SK-N-SH (cell line): Measurements from ENCODE around the gene LRRC75A. TPM values are rescaled to one million over a fixed set of nuclear protein-coding genes. Genes with fewer than 3 reads are reported as not detected.
A peak's percentile ranks its signal among the peaks of the same experiment; 100 is the strongest.
"Not testable (repeated sequence)": the region's sequence is repeated elsewhere in the genome, so short reads cannot be mapped to it uniquely, and the experiment has no call there.

Source experiments
- CTCF ChIA-PET: fragments of 300-600, 350-600 bp; formaldehyde crosslinking; extraction: SDS; loops from one replicate; lab custom pipeline; 2021; lab: Yijun Ruan, JAX
- POLR2A ChIA-PET: fragments of 350-600 bp; sonication (Branson Sonifier 250); formaldehyde crosslinking; extraction: SDS; loops from one replicate; lab custom pipeline; 2020; ENCODE audit warnings: antibody characterized with exemption, inconsistent platforms; lab: Yijun Ruan, JAX
- DNase-seq: peaks from one replicate; pipeline ENCODE4 v3.0.0; 2012
- H2AFZ ChIP-seq: fragments of 200-600 bp; sonication (generic); 2 replicates; pipeline ENCODE4 v1.8.1; 2016; ENCODE audit warnings: antibody characterized with exemption, mild to moderate bottlenecking, low read depth
- H3F3A ChIP-seq: fragments of 200-600 bp; sonication (generic); replicated peaks from 2 replicates; pipeline ENCODE3; 2016; ENCODE audit warnings: antibody characterized with exemption, mild to moderate bottlenecking; ENCODE audit not compliant: insufficient read depth
- H3K27ac ChIP-seq, 2 experiments: fragments of 200-500 bp in 1 of 2; fragments of 200-600 bp in 1 of 2; sonication (Bioruptor generic) in 1 of 2; sonication (generic), shearing (Covaris generic) in 1 of 2; 2 replicates each; pipeline versions ENCODE4 v1.5.1 to v1.6.1; 2014 to 2016; ENCODE audit warnings: low read depth in 2 of 2, inconsistent platforms in 1 of 2, low read length in 1 of 2, mild to moderate bottlenecking in 1 of 2, mixed read lengths in 1 of 2
- H3K27me3 ChIP-seq: fragments of 200-600 bp; sonication (generic), shearing (Covaris generic); 2 replicates; pipeline ENCODE4 v1.6.1; 2016; ENCODE audit warnings: mixed run types; ENCODE audit not compliant: insufficient read depth
- H3K36me3 ChIP-seq, 2 experiments: fragments of 200-500 bp in 1 of 2; fragments of 200-600 bp in 1 of 2; sonication (Bioruptor generic) in 1 of 2; sonication (generic) in 1 of 2; replicated peaks in 1 of 2; 2 replicates each; pipeline versions ENCODE3 to v1.5.1; 2014 to 2016; ENCODE audit warnings: low read length in 1 of 2, mild to moderate bottlenecking in 1 of 2; ENCODE audit not compliant: insufficient read depth in 2 of 2, control insufficient read depth in 1 of 2
- H3K4me1 ChIP-seq, 2 experiments: fragments of 200-500 bp in 1 of 2; fragments of 200-600 bp in 1 of 2; sonication (Bioruptor generic) in 1 of 2; sonication (generic), shearing (Covaris generic) in 1 of 2; 2 replicates each; pipeline versions ENCODE4 v1.5.1 to v1.6.1; 2014 to 2016; ENCODE audit warnings: low read depth in 1 of 2, low read length in 1 of 2, mixed run types in 1 of 2; ENCODE audit not compliant: insufficient read depth in 2 of 2, control insufficient read depth in 1 of 2
- H3K4me2 ChIP-seq: fragments of 200-600 bp; sonication (generic), shearing (Covaris generic); 2 replicates; pipeline ENCODE4 v1.6.1; 2017; ENCODE audit warnings: mixed run types
- H3K4me3 ChIP-seq, 2 experiments: fragments of 200-500 bp in 1 of 2; fragments of 200-600 bp in 1 of 2; sonication (Bioruptor generic) in 1 of 2; sonication (generic), shearing (Covaris generic) in 1 of 2; 2 replicates each; pipeline versions ENCODE4 v1.5.1 to v1.8.1; 2014 to 2016; ENCODE audit warnings: low read depth in 2 of 2, inconsistent platforms in 1 of 2, low read length in 1 of 2, mild to moderate bottlenecking in 1 of 2, mixed read lengths in 1 of 2, moderate library complexity in 1 of 2
- H3K79me2 ChIP-seq: fragments of 200-600 bp; sonication (generic); 2 replicates; pipeline ENCODE4 v1.8.1; 2017; ENCODE audit warnings: mild to moderate bottlenecking; ENCODE audit not compliant: insufficient read depth
- H3K9ac ChIP-seq: fragments of 200-600 bp; sonication (generic); 2 replicates; pipeline ENCODE4 v1.6.1; 2017; ENCODE audit warnings: mixed run types
- H3K9me2 ChIP-seq: fragments of 200-600 bp; sonication (generic); 2 replicates; pipeline ENCODE4 v1.6.1; 2017; ENCODE audit warnings: mixed run types
- H3K9me3 ChIP-seq: fragments of 200-600 bp; sonication (generic); 2 replicates; pipeline ENCODE4 v1.6.1; 2017; ENCODE audit warnings: mixed run types, mild to moderate bottlenecking, moderate library complexity
- H4K20me1 ChIP-seq: fragments of 200-600 bp; sonication (generic); 2 replicates; pipeline ENCODE4 v1.6.1; 2017; ENCODE audit warnings: mild to moderate bottlenecking, mixed run types; ENCODE audit not compliant: insufficient read depth
- CHD2 ChIP-seq: fragments of 150-350 bp; IDR thresholded peaks from 2 replicates; pipeline ENCODE4 v1.6.1; 2018; ENCODE audit warnings: low read length; ENCODE audit not compliant: partially characterized antibody
- EZH2phosphoT487 ChIP-seq: fragments of 200-600 bp; sonication (generic); IDR thresholded peaks from 2 replicates; pipeline ENCODE4 v1.6.1; 2017; ENCODE audit warnings: low read depth, mixed run types, mild to moderate bottlenecking, antibody characterized with exemption, moderate library complexity, borderline replicate concordance
- FOSL2 ChIP-seq: IDR thresholded peaks from 2 replicates; pipeline ENCODE4 v1.4.0; 2012; ENCODE audit warnings: low read depth, mild to moderate bottlenecking, moderate library complexity, borderline replicate concordance
- FOXJ3 ChIP-seq: sonication (generic); formaldehyde crosslinking; IDR thresholded peaks from 2 replicates; pipeline ENCODE4 v1.5.1; 2020; ENCODE audit warnings: mild to moderate bottlenecking, missing genetic modification reagents
- GABPA ChIP-seq: IDR thresholded peaks from 2 replicates; pipeline ENCODE4 v1.4.0; 2012; ENCODE audit warnings: low read depth, mild to moderate bottlenecking
- IRF3 ChIP-seq: fragments of 150-350 bp; IDR thresholded peaks from 2 replicates; pipeline ENCODE4 v1.6.1; 2016; ENCODE audit warnings: mild to moderate bottlenecking, low read depth, low read length
- MAX ChIP-seq: IDR thresholded peaks from 2 replicates; pipeline ENCODE4 v1.4.0; 2012; ENCODE audit warnings: low read depth
- MXI1 ChIP-seq: IDR thresholded peaks from 2 replicates; pipeline ENCODE4 v1.6.1; 2012; ENCODE audit warnings: mild to moderate bottlenecking, low read depth, low read length, improper control_type of control experiment
- NFIC ChIP-seq: IDR thresholded peaks from 2 replicates; pipeline ENCODE4 v1.4.0; 2012; ENCODE audit warnings: borderline replicate concordance
- NRF1 ChIP-seq: IDR thresholded peaks from 2 replicates; pipeline ENCODE4 v1.6.1; 2012; ENCODE audit warnings: low read depth, mild to moderate bottlenecking, low read length
- POLR2AphosphoS5 ChIP-seq: IDR thresholded peaks from 2 replicates; pipeline ENCODE4 v1.6.1; 2012; ENCODE audit warnings: low read depth, low read length
- RFX5 ChIP-seq: IDR thresholded peaks from 2 replicates; pipeline ENCODE4 v1.6.1; 2012; ENCODE audit warnings: mild to moderate bottlenecking, improper control_type of control experiment, low read length
- RXRA ChIP-seq: IDR thresholded peaks from 2 replicates; pipeline ENCODE4 v1.4.0; 2012; ENCODE audit warnings: low read depth, mild to moderate bottlenecking, borderline replicate concordance
- SIN3A ChIP-seq: IDR thresholded peaks from 2 replicates; pipeline ENCODE4 v1.6.1; 2012; ENCODE audit warnings: low read depth, mild to moderate bottlenecking, low read length, moderate library complexity, borderline replicate concordance
- USF2 ChIP-seq: fragments of 150-350 bp; IDR thresholded peaks from 2 replicates; pipeline ENCODE4 v1.6.1; 2017; ENCODE audit warnings: antibody characterized with exemption, low read length, low read depth, borderline replicate concordance
- WGBS: methylation state at CpG from one replicate; pipeline ENCODE4 v1.1.6; 2017; ENCODE audit warnings: low lambda C conversion rate; 5-methylcytosine and 5-hydroxymethylcytosine counted together
- polyA plus RNA-seq, 3 experiments: library from polyadenylated mRNA; depleted of rRNA; stranded (reverse); fragments of >200 nt; gene quantifications; 2 replicates each; pipeline ENCODE4 v1.2.3, GENCODE V29; 2012
- TF ChIP-seq, protein P1 (sequence below): IDR thresholded peaks from 2 replicates; pipeline ENCODE4; 2012

The LRRC75A gene
- polyA plus RNA-seq, 1 of the 3 experiments (the other 2 are of a cell fraction): 1.2 TPM

GRCh38 chr17:16407911-16408588 is 83.9 kb downstream of the LRRC75A start:
- H3K27ac ChIP-seq: peak overlapping the region; percentile 54 to 82
- peak; percentile 76 for DNase-seq
- H3K4me1 ChIP-seq: peaks cover 0 to 11% of the 10 kb centered on the region in 2 experiments; a peak in 1 of 4 replicates
- H3K27me3 ChIP-seq: no peaks in the 10 kb centered on the region
- H3K4me3 ChIP-seq: peak overlapping the region in 1 of 2 experiments; percentile 20; a peak in 1 of 4 replicates
- TF ChIP-seq NRF1 (no peak), SIN3A (no peak), FOXJ3 (CRISPR knock-in tag) (no peak), EZH2phosphoT487 (no peak), NFIC (peak; percentile 83)
- TF ChIP-seq, protein P1, sequence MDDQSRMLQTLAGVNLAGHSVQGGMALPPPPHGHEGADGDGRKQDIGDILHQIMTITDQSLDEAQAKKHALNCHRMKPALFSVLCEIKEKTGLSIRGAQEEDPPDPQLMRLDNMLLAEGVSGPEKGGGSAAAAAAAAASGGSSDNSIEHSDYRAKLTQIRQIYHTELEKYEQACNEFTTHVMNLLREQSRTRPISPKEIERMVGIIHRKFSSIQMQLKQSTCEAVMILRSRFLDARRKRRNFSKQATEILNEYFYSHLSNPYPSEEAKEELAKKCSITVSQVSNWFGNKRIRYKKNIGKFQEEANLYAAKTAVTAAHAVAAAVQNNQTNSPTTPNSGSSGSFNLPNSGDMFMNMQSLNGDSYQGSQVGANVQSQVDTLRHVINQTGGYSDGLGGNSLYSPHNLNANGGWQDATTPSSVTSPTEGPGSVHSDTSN: no peak
- WGBS: 45% methylated on average over 11 of the region's 14 CpGs
- H3K79me2 ChIP-seq: no peaks in the 10 kb centered on the region
- H3K4me2 ChIP-seq: peak overlapping the region; percentile 44; the same call in 1 of the 2 replicates
- POLR2A ChIA-PET: interaction anchor here (0.7 to 2.6 kb wide), 3 partner anchors 27 to 30 kb away, joined by 3 to 20 read pairs (median 19); partner anchors contain the start of gene UBB
- CTCF ChIA-PET: interaction anchor here (2.1 kb wide), 1 partner anchor 44 kb away, joined by 10 read pairs; no protein-coding TSS in a partner anchor
- H3K9ac ChIP-seq: no peak overlapping the region
- no peaks in the 10 kb centered on the region for H3K36me3 ChIP-seq
- no peaks in the 10 kb centered on the region for H3K9me2 ChIP-seq
- H2AFZ ChIP-seq: no peak overlapping the region; the same call in 1 of the 2 replicates
- no peaks in the 10 kb centered on the region for H3K9me3 ChIP-seq
- no peaks in the 10 kb centered on the region for H4K20me1 ChIP-seq
- H3F3A ChIP-seq: peaks cover 7% of the 10 kb centered on the region

DNA sequence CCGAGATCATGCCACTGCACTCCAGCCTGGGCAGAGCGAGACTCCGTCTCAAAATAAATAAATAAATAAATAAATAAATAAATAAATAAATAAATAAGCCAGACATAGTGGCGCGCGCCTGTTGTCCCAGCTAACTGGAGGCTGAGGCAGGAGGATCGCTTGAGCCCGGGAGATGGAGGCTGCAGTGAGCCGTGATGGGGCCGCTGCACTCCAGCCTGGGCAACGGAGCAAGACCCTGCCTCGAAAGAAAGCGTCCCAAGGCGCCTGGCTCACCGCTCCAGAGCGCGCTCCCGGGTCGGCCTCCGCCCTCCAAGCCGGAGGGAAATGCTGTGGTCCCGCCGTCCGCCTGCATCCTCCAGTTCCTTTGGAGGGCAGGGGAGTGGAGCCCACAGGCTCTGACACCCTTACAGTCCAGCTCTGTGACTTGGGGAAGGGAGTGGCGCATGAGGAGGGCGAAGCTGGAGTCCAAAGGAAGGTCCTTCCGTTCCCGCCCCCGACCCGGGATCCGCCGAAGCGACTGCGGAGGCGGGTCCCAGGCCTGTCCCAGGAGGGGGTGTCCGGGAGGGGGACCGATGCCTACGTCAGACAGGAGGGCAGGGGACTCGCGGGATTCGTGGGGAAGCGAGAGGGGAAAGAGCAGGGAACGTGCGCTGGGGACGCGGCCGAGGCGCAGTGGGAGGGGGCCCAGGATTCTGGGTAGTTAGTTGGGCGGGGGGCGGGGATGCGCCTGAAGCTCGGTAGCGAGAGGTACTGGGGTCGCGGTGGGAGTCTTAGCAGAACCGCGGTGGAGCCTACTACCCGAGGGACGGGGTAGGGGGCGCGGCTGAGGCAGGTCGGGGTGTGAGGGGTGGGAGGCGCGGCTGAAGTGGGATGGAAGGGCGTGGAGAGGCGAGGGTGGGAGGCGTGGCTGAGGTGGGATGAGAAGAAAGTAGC is 85.0 kb downstream of the LRRC75A start:
- H3K36me3 ChIP-seq: no peaks in the 10 kb centered on the region
- peak overlapping the region; percentile 56 to 64 for H3K4me3 ChIP-seq
- no peaks in the 10 kb centered on the region for H3K9me2 ChIP-seq
- ChIA-PET CTCF (interaction anchor here (0.5 to 2.1 kb wide), 9 partner anchors 9 to 848 kb away, joined by 3 to 10 read pairs (median 3); no protein-coding TSS in a partner anchor), POLR2A (interaction anchor here (0.6 to 2.6 kb wide), 4 partner anchors 8 to 47 kb away, joined by 3 to 20 read pairs (median 11); partner anchors contain the start of genes TRPV2 and UBB)
- peak overlapping the region in 1 of 2 experiments; percentile 70; a peak in 2 of 4 replicates for H3K27ac ChIP-seq
- H3K9ac ChIP-seq: peak overlapping the region; percentile 64
- H3K79me2 ChIP-seq: no peaks in the 10 kb centered on the region
- no peaks in the 10 kb centered on the region for H4K20me1 ChIP-seq
- H3K27me3 ChIP-seq: no peaks in the 10 kb centered on the region
- peaks cover 7% of the 10 kb centered on the region for H3F3A ChIP-seq
- peaks cover 0 to 9% of the 10 kb centered on the region in 2 experiments; a peak in 1 of 4 replicates for H3K4me1 ChIP-seq
- peak; percentile 88 for DNase-seq
- TF ChIP-seq RXRA: no peak
- no peak for TF ChIP-seq IRF3
- no peak for TF ChIP-seq NFIC
- 0 out of 2 replicates have a peak, but pooled peaks have one; percentile 19 for TF ChIP-seq MAX
- 0 out of 2 replicates have a peak, but pooled peaks have one; percentile 16 for TF ChIP-seq RFX5
- no peak for TF ChIP-seq USF2
- TF ChIP-seq GABPA: no peak
- peak; percentile 94 for TF ChIP-seq CHD2
- no peak for TF ChIP-seq FOSL2
- TF ChIP-seq MXI1: peak; percentile 38; the same call in 1 of the 2 replicates
- TF ChIP-seq POLR2AphosphoS5: peak; percentile 44; the same call in 1 of the 2 replicates
- 2% methylated on average over 53 of the region's 67 CpGs for WGBS
- H3K4me2 ChIP-seq: peak overlapping the region; percentile 89
- peak overlapping the region; percentile 97 for H2AFZ ChIP-seq
- no peaks in the 10 kb centered on the region for H3K9me3 ChIP-seq

DNA sequence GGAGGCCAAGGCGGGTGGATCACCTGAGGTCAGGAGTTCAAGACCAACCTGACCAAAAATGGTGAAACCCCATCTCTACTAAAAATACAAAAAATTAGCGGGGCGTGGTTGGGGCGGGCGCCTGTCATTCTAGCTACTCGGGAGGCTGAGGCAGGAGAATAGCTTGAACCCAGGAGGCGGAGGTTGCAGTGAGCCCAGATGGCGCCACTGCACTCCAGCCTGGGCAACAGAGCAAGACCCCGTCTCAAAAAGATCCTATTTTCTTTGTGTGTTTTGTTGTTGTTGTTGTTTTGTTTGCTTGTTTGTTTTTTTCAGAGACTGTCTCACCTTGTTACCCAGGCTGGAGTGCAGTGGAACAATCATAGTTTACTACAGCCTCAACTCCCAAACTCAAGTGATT is 88.1 kb downstream of the LRRC75A start:
- not testable (repeated sequence) for H2AFZ ChIP-seq, H3K4me3 ChIP-seq, DNase-seq, H3K79me2 ChIP-seq, H3K4me2 ChIP-seq, H3F3A ChIP-seq, H3K36me3 ChIP-seq, H3K27me3 ChIP-seq, H3K9ac ChIP-seq, H3K27ac ChIP-seq, H3K9me2 ChIP-seq, H4K20me1 ChIP-seq, H3K9me3 ChIP-seq
- 93% methylated on average over 9 of the region's 9 CpGs for WGBS
- POLR2A ChIA-PET: interaction anchor here (0.6 kb wide), 1 partner anchor 1715 kb away, joined by 3 read pairs; no protein-coding TSS in a partner anchor
- CTCF ChIA-PET: interaction anchor here (0.7 to 1.2 kb wide), 2 partner anchors 40 to 285 kb away, joined by 4 to 7 read pairs; no protein-coding TSS in a partner anchor
- peaks cover 0 to 10% of the 10 kb centered on the region in 2 experiments; a peak in 1 of 4 replicates for H3K4me1 ChIP-seq
